GM12878 (cell line): Measurements from ENCODE around the gene MYADM.
"Not testable (repeated sequence)": the region's sequence is repeated elsewhere in the genome, so short reads cannot be mapped to it uniquely, and the experiment has no call there.

Experiments
- E2F4 ChIP-seq: IDR thresholded peaks from 2 replicates; pipeline ENCODE4 v1.6.1; 2012; ENCODE audit warnings: low read depth, low read length, improper control_type of control experiment
- EZH2 ChIP-seq: IDR thresholded peaks from 2 replicates; pipeline ENCODE4 v1.6.1; 2012; ENCODE audit warnings: low read depth, mild to moderate bottlenecking, control low read depth, inconsistent platforms, low read length, borderline replicate concordance; ENCODE audit not compliant: control insufficient read depth
- HDAC2 ChIP-seq: fragments of 200-600 bp; sonication (generic); IDR thresholded peaks from 2 replicates; pipeline ENCODE4 v1.6.1; 2017
- MAX ChIP-seq: IDR thresholded peaks from 2 replicates; pipeline ENCODE4 v1.6.1; 2012; ENCODE audit warnings: low read depth, low read length, improper control_type of control experiment
- RAD21 ChIP-seq: IDR thresholded peaks from 2 replicates; pipeline ENCODE4 v1.6.1; 2011; ENCODE audit warnings: mild to moderate bottlenecking, low read depth, low read length, moderate library complexity; ENCODE audit not compliant: insufficient read depth

- not testable (repeated sequence) for TF ChIP-seq EZH2, MAX, HDAC2, E2F4, RAD21
These were observed 34.8 kb upstream of the MYADM start for GRCh38 chr19:53832861-53833260.
